T-helper 17 cell (primary cell): ENCODE results near the gene P2RY2. TPM values are rescaled to one million over a fixed set of nuclear protein-coding genes. Genes with fewer than 3 reads are reported as not detected.

Experiments used
- ATAC-seq: fragments of 150-1000 bp; cut with Tn5 transposase; 2 replicates; pipeline ENCODE4 v1.10.0; 2021; ENCODE audit warnings: mild to moderate bottlenecking, moderate library complexity
- DNase-seq, 3 donors: peaks; one replicate each; pipeline versions ENCODE4 v3.0.0 to v3.0.0-alpha.2; 2020 to 2021
- H3K9me3 ChIP-seq: one replicate; pipeline ENCODE4 v1.7.0; 2013; ENCODE audit warnings: low read length, mild to moderate bottlenecking; ENCODE audit not compliant: control insufficient read depth, poor library complexity, severe bottlenecking
- H3K27ac Mint-ChIP-seq: one replicate; pipeline ENCODE4 v1.8.0; 2022; ENCODE audit warnings: mild to moderate bottlenecking, moderate library complexity, mixed read lengths
- H3K27me3 Mint-ChIP-seq: one replicate; pipeline ENCODE4 v1.8.0; 2022; ENCODE audit warnings: mixed read lengths
- H3K36me3 Mint-ChIP-seq: one replicate; pipeline ENCODE4 v1.8.0; 2022; ENCODE audit warnings: low read depth, mixed read lengths
- H3K4me1 Mint-ChIP-seq: one replicate; pipeline ENCODE4 v1.8.0; 2022; ENCODE audit warnings: mild to moderate bottlenecking, mixed read lengths
- H3K4me3 Mint-ChIP-seq: one replicate; pipeline ENCODE4 v1.8.0; 2022; ENCODE audit warnings: mild to moderate bottlenecking, moderate library complexity, mixed read lengths
- total RNA-seq, 4 donors: library from RNA in 2 of 4; stranded (reverse) in 2 of 4; gene quantifications; one replicate each; pipeline ENCODE4 v1.2.3 and lab custom pipeline; 2022 to 2026

P2RY2 gene
- total RNA-seq = under 1 TPM; 0.29 to 0.55 TPM
- total RNA-seq (lab: John Stamatoyannopoulos, UW) = 0 to 0.30 reads per million in 2 donors

DNA sequence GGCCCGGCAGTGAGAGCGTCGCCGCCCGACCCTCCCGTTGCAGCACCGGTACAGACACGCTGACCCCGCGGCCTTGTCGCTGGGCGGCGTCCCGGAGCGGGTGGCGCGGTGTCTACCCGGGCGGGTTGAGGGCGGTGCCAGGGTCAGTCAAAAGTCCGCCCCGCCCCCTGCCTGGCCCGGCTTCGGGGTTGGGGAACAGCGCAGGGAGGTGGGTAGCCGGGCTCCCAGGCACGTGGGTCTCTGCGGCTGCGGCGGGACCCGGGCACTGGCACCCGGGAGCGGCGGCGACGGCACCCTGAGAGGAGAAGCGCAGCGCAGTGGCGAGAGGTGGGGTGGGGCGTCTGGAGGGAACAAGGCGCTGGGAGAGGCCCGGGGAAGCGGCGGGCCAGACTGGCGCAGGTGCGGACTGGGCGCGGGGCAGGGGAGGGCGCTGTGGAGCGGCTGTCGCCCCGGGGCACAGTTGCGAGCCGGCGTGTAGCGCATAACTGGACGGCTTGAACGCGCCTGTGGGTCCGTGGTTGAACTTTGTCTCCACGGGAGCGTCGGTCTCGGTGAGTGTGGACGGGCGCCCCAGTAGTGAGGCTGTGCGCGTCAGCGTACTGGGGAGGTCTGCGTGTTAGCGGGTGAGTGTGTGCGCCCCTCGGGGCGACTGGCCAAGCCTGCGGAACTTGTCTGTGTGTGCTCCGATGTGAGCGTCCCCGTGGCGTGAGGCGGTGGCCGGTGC is at the start of gene P2RY2:
TSS of gene P2RY2 (plus strand) at position 176 of the 724 bp plus-strand sequence. CDS start 15,879 bp downstream, outside the sequence.
- peaks cover 9% of the 10 kb centered on the region for H3K4me1 Mint-ChIP-seq
- peak within 1 kb of the TSS; percentile 83 for H3K4me3 Mint-ChIP-seq
- peak within 1 kb of the TSS; percentile 60 for H3K27ac Mint-ChIP-seq
- ATAC-seq = peak; percentile 78
- H3K27me3 Mint-ChIP-seq = peaks cover 38% of the 10 kb centered on the region
- no peak for DNase-seq
- peaks cover 7% of the 10 kb centered on the region for H3K36me3 Mint-ChIP-seq
- H3K9me3 ChIP-seq = peaks cover 3% of the 10 kb centered on the region

DNA sequence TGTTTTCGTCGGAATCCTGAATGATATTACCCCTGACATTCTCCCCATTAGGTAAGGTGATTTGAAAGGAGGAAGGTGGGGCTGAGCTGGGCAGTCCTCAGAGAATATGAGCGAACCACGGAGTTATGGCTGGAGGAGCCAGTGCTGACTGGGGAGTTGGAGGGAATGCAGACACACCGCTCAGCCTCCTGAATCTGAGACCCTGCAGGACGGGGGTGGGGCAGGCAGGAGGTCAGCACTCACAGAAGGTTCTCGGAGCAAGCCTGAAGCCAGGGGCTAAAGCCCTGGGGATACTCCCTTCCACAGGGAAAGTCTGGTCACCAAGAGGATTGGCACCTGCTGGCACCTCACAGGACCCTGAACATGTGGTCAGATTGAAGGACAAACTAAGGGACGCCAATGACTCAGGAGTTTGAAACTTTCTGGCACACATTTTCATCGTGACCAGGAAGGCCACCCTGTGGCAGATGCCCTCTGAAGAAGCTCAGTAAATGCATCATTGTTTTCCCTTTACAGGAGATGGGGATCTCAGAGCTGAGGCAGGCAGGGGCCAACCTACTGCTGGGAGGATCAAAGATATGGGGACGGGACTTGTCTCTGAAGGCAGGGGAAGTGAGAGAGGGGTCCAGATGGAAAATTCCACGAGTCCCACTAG is 49.0 kb upstream of the P2RY2 start:
- Mint-ChIP-seq H3K27me3 (peaks cover 6% of the 10 kb centered on the region), H3K36me3 (peaks cover 4% of the 10 kb centered on the region), H3K4me1 (no peaks in the 10 kb centered on the region), H3K27ac (peak overlapping the region; percentile 19), H3K4me3 (no peak overlapping the region)
- ATAC-seq = no peak
- no peaks in the 10 kb centered on the region for H3K9me3 ChIP-seq
- no peak for DNase-seq

DNA sequence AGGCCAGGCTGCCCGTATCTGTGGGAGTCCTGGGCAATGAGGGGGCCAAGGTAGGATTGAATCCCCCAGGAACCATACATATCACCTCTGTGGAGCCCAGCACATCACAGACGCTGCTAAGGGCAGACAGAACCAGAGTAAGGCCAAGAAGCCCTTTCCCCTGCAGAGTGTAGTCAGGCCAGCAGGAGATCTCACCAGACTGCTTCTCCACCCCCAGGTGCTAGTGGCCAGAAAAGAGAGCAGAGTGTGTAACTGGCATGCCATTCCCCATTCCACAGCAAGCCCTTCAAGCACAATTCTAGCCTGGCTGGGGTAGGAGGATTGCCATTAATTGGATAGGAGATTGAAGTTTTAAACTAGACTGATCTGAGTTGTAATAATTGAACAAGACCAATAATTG is 47.9 kb upstream of the P2RY2 start:
- Mint-ChIP-seq H3K4me1 (no peaks in the 10 kb centered on the region), H3K36me3 (peaks cover 4% of the 10 kb centered on the region), H3K27ac (no peak overlapping the region), H3K27me3 (peaks cover 6% of the 10 kb centered on the region), H3K4me3 (no peak overlapping the region)
- no peak for ATAC-seq
- no peak for DNase-seq
- no peaks in the 10 kb centered on the region for H3K9me3 ChIP-seq

DNA sequence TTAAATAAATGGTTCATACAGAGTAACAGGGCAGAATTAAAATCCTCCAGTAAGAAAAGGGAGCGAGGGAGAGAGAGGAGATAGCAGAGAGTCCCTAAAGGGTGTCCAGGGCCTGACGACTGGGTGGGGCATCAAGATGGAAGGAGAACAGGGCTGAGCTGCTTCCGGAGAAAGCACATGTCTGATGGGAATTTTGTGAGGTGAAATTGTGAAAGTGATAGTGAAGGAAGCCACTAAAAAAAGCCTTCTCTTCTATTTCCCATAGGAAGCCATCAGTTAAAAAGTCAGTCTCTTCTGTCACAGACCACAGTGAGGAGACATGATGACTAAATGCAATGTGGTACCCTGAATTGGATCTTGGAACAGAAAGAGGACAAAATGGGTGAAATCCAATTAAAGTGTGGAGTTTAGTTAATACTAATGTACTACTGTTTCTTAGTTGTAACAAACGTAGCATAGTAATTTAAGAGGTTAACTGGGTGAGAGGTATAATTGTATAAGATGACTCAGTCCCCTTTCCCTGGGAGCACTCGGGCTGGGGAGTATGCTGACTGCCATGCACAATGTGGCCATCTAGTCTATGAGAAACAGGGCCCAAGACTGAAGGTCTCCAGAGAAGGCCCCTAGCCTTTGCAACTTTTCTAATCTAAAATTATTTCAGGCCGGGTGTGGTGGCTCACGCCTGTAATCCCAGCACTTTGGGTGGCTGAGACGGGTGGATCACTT is 46.5 kb upstream of the P2RY2 start:
- H3K4me1 Mint-ChIP-seq = peaks cover 4% of the 10 kb centered on the region
- ATAC-seq (no peak), DNase-seq (no peak)
- peaks cover 6% of the 10 kb centered on the region for H3K27me3 Mint-ChIP-seq
- peak overlapping the region; percentile 81 for H3K27ac Mint-ChIP-seq
- no peaks in the 10 kb centered on the region for H3K9me3 ChIP-seq
- H3K4me3 Mint-ChIP-seq = no peak overlapping the region
- peaks cover 4% of the 10 kb centered on the region for H3K36me3 Mint-ChIP-seq

DNA sequence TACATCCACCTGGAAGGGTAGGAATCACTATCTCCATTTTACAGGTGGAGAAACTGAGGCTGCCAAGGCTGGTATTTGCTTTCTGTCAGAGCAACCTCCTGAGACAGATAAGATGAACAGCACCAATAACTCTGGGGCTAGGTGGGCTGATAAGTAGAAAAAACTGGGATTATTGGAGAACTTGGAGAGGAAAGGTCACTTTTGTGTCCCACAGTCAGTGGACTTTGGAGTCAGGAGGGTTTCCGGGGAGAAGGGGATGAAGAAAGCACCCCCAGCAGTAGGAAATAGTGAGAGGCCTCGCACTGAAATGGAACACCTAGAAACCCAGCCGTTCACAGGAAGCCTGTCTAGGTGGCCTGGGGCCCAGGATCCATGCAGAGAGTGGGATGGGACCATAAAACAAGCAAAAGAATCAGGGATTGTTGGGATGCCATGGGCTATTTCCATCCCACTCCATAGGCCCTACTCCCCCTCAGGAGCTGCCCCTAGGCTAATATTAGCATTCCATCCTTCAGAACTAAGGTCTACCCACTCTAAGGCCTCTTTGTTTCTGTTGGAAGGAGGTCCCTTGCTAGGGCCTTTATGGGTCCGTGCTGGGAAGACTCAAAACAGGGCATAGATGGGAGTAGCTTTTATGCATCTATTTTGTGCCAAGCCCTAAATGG is 45.0 kb upstream of the P2RY2 start:
- Mint-ChIP-seq H3K4me3 (no peak overlapping the region), H3K27ac (no peak overlapping the region)

DNA sequence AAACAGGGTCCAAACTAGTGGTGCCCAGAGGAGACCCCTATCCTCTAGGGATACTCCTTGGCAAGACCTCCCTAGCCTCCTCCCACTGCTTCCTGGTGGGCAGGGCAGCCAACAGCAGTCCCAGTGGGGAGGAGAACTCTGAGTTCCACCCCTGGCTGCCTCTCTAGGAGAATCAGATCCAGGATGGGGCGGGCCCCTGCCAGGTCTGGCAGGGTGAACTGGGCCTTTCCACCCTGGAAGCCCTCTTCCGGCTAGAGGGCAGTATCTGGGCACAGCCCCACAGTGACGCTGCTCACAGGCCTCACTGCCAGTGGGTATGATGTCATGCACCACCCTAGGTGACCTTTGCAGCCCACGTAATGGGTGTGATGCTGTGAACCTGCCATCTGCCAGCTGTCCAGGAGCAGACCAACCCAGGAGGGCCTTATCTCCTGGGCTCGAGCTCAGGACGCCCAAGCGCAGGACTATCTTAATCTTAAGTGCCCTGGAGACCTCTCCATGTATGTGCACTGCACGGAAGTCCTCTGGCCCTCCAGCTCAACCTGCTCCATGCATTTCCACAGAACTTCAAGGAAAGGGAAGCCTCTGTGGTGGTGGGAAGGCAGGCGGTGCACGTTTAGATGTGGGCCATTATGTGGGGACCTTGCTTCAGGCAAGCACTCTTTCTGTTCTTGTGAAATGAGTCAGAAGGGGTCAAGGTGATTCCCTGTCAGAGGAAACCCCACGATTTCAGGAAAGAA is 44.2 kb upstream of the P2RY2 start:
- ATAC-seq (no peak), DNase-seq (no peak)
- H3K27me3 Mint-ChIP-seq = peaks cover 5% of the 10 kb centered on the region
- H3K36me3 Mint-ChIP-seq = no peaks in the 10 kb centered on the region
- H3K4me3 Mint-ChIP-seq = no peak overlapping the region
- H3K27ac Mint-ChIP-seq = no peak overlapping the region
- peaks cover 11% of the 10 kb centered on the region for H3K4me1 Mint-ChIP-seq
- no peaks in the 10 kb centered on the region for H3K9me3 ChIP-seq

More for the DNA sequence above, 45.0 kb upstream of the P2RY2 start:
- DNase-seq (no peak), ATAC-seq (no peak)
- Mint-ChIP-seq H3K4me1 (peaks cover 10% of the 10 kb centered on the region), H3K36me3 (peaks cover 4% of the 10 kb centered on the region), H3K27me3 (peaks cover 7% of the 10 kb centered on the region)
- H3K9me3 ChIP-seq = no peaks in the 10 kb centered on the region

DNA sequence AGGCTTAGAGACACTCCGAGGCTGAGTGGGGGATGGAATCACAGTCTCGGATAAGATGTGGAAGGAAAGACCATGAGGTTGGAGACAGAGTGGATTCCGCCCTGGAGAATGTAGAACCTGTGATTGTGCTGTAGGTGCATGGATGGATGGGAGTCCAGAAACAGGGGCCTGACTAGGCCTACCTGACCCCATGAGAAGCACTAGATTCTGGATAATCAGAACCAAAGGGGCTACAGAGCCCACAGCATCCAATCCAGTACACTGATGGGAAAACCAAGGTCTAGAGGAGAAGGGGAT is 43.6 kb upstream of the P2RY2 start:
- no peak overlapping the region for H3K4me3 Mint-ChIP-seq
- DNase-seq (no peak), ATAC-seq (no peak)
- H3K9me3 ChIP-seq = no peaks in the 10 kb centered on the region
- H3K4me1 Mint-ChIP-seq = peaks cover 11% of the 10 kb centered on the region
- H3K27ac Mint-ChIP-seq = no peak overlapping the region
- no peaks in the 10 kb centered on the region for H3K36me3 Mint-ChIP-seq
- H3K27me3 Mint-ChIP-seq = peaks cover 5% of the 10 kb centered on the region

DNA sequence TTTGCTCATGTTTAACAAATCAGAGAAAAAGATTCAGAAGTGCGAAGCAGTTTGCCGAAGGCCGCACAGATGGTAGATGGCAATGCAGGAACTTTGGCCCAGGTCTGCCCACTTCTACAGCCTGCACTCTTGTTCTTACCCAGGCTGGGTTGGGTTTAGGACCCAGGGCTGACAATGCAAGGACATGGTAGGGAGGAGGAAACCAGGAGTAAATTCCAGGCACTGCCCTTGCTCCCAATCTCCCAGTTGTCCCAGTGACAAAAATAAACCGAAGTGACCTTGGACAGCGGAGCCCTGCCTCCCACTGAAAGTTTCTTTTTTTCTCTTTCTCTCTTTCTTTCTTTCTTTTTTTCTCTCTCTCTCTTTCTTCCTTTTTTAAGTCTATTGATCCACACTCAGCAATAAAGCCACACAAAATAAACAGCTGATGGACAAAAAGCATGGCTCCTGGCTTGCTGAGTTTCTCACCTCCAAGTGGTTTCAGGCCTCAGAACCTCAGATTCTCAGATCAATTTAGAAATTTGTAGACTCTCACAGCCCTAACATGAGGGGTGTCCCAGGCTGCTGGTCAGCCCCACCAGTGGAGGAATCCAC is 42.4 kb upstream of the P2RY2 start:
- no peak for ATAC-seq
- H3K9me3 ChIP-seq = no peaks in the 10 kb centered on the region
- H3K36me3 Mint-ChIP-seq = no peaks in the 10 kb centered on the region
- no peak overlapping the region for H3K27ac Mint-ChIP-seq
- no peak for DNase-seq
- H3K27me3 Mint-ChIP-seq = peaks cover 10% of the 10 kb centered on the region
- H3K4me3 Mint-ChIP-seq = no peak overlapping the region
- H3K4me1 Mint-ChIP-seq = peaks cover 11% of the 10 kb centered on the region

DNA sequence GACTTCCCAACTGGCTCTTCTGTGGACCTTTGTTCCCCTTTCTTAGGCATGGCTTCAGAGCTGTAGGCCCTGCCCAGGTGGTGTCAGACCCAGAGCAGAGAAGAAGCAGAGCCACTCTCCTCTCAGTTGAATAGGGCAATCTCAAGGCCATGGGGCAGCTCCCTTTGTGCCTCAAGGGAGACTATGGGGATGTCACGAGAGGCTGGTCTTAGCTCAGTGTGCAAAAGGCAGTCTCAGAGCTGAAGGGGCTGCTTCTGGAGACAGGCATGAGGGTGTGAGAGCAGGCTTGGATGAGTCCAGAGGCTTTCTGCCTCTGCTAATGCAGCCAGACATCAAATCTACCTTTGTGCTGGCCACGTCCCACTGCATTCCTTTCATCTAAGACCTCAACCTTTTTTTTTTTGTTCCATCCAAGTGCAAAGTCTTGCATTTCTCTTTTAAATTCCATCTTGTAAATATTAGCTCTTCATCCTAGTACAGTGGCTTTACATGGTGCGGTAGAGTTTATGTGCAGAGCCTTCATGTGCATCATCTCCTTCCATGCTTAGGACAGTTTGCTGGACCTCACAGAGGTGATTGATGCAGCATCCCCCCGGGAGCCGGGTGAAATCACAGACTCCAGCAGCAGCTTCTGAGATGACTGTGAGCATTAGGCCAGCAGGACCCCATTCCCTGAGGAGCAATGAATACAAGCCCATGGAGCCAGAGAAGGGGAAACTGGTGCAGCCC is 41.8 kb upstream of the P2RY2 start:
- DNase-seq = no peak
- no peak for ATAC-seq
- H3K9me3 ChIP-seq = no peaks in the 10 kb centered on the region
- Mint-ChIP-seq H3K27me3 (peaks cover 10% of the 10 kb centered on the region), H3K36me3 (no peaks in the 10 kb centered on the region), H3K4me3 (no peak overlapping the region), H3K27ac (no peak overlapping the region), H3K4me1 (peaks cover 11% of the 10 kb centered on the region)

DNA sequence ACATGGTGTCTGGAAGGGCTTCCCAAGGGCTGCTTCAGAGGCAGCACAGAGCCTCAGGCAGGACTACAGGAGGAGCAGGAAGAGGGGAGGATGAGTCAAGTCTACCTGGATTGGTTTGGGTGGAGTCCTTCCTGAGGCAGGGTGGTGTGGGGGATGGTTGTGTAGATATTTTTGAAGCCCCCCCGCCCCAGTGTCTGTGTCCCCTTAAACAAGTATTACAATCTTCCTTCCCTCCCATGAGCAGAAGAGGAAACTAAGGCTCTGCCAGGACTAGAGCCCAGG is 41.3 kb upstream of the P2RY2 start:
- ATAC-seq = no peak
- H3K36me3 Mint-ChIP-seq = no peaks in the 10 kb centered on the region
- DNase-seq = no peak
- H3K9me3 ChIP-seq = no peaks in the 10 kb centered on the region
- H3K27ac Mint-ChIP-seq = no peak overlapping the region
- H3K4me3 Mint-ChIP-seq = no peak overlapping the region
- peaks cover 11% of the 10 kb centered on the region for H3K4me1 Mint-ChIP-seq
- H3K27me3 Mint-ChIP-seq = peaks cover 10% of the 10 kb centered on the region

DNA sequence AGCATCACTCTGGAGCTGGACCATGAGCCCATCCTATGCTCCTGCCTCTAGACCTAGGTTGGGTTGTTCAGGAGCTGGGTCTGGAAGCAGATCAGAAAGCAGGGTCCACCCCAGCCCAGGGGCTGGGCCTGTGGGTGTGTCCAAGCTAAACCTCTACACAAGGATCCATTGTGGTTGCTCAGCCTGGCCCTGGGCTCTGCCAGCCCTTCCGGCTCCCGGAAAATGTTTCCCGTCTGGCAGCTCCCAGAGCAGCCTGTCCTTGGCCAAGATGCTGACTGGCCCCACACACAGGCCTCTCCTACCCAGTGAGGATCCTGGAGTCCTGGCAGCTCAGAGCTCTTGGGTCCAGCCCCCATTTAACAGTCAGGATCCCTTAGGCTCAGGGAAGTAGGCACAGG is 40.7 kb upstream of the P2RY2 start:
- peaks cover 10% of the 10 kb centered on the region for H3K27me3 Mint-ChIP-seq
- H3K27ac Mint-ChIP-seq = no peak overlapping the region
- no peaks in the 10 kb centered on the region for H3K9me3 ChIP-seq
- H3K36me3 Mint-ChIP-seq = no peaks in the 10 kb centered on the region
- DNase-seq (no peak), ATAC-seq (no peak)
- H3K4me3 Mint-ChIP-seq = no peak overlapping the region
- H3K4me1 Mint-ChIP-seq = peaks cover 11% of the 10 kb centered on the region
